ENCODE results near the gene BOK. TPM values are rescaled to one million over a fixed set of nuclear protein-coding genes. Genes with fewer than 3 reads are reported as not detected.

The BOK gene
- total RNA-seq, 1 donor from 2014 or later, result 3.8 TPM

- DNase-seq (no peak), ATAC-seq (ENCODE audit: poor library complexity) (no peak)
- intact Hi-C loops (cut with DNase I), result no loop called here
These were observed 22.5 kb upstream of the BOK start for GRCh38 chr2:241535871-241536655.

DNA sequence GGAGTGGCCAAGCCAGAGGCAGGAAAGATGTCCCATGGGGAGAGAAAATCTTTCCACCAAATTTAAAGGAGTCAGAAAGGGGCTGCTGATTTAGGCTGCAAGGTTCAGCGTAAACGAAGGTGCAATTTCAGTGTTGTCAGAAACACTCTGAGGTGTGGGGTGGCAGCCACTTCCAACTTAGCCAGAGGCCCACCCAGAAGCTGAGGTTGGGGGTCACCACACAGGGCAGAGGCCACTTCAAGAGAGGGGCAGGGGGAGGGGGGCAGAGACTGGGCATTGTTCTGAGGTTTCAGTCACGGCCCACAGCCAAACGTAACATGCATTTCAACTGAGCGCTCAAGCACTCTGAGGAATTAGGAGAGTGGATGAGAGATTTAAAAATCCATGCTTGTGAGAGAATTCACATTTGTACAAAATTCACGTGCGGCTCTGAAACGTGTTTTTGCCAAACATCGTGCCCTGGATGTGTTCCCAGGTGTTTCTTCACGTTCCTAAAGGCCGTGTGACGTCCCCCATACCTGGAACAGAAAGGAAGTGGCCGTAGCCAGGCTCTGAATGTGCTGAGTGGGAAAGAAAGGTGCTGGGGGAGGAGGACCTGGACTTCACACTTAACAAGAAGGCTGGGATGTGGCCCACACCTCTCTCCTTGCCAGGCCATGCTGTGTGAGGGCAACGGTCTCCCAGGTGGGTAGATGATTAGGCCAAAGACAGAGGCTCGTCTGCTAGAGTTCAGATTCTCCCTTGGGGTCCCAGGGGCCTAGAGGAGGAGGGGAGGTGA, 19.5 kb upstream of the BOK start:
- DNase-seq (peak; percentile 20), ATAC-seq (ENCODE audit: poor library complexity) (no peak)
- intact Hi-C loops (cut with DNase I), result no loop called here

DNA sequence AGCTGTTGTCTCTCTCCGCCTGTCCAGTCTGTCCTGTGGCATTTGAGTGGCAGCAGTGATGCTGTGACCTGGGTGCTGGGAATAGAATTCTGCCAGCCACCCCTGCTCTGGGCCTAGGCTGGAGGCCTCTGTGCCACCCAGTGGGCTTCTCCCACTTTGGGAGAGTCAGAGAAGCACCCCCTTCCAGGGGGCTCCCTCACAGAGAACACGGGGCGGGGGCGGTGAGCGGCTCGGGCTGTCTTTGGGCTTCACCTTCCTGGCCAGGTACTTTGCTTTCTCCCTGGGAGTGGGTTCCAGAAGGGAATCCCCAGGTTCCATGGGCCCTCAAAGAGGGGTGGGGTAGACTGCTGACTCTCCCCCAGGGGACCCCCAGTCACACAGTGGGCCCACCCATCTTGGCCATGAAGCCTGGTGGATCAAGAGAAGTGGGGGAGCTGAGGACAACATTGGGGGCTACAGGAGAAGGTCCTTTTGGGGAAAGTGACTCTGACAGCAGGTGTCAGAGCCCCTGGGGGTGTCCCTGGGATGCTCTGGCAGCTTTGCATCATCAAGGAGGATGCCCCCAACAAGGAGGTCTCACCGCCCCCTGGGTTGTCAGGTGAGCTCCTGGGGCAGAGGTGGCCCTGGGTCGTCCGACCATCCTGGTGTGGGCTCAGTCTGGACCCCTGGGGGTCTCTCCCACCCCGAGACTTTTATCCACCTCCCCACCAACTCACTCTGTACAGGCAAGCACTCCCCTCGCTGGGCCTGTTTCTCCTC, 18.8 kb upstream of the BOK start:
- intact Hi-C loops (cut with DNase I), result no loop called here
- ATAC-seq (ENCODE audit: poor library complexity) (no peak), DNase-seq (peak; percentile 31)

- DNase-seq (no peak), ATAC-seq (ENCODE audit: poor library complexity) (no peak)
- intact Hi-C loops (cut with DNase I), result no loop called here
These were observed 18.2 kb upstream of the BOK start for GRCh38 chr2:241540401-241540770.

- ATAC-seq (ENCODE audit: poor library complexity) (peak; percentile 76), DNase-seq (peak; percentile 55)
These were observed 17.6 kb upstream of the BOK start for GRCh38 chr2:241540771-241541561.

GRCh38 chr2:241541564-241542277, 16.8 kb upstream of the BOK start:
- DNase-seq (no peak), ATAC-seq (ENCODE audit: poor library complexity) (peak; percentile 32)
- intact Hi-C loops (cut with DNase I), result no loop called here

More at GRCh38 chr2:241540771-241541561, 17.6 kb upstream of the BOK start:
- intact Hi-C loops (cut with DNase I), result no loop called here

DNA sequence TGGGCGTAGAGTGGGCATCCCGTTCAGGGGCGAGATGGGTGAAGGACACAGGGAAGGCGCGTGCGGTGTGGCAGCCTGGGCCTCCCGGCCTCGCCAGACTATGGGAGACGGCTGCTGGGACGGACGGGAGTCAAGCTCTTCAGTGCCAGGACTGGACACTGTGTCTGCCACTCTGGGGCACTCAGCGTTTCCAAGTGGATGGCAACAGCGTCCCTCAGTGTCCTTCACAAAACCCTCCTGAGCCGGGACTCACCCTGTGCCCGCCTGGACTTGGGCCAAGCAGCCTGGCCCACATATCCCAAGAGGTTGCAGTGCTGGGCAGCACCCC, 16.3 kb upstream of the BOK start:
- intact Hi-C loops (cut with DNase I), result no loop called here
- DNase-seq (peak; percentile 60), ATAC-seq (ENCODE audit: poor library complexity) (peak; percentile 66)

DNA sequence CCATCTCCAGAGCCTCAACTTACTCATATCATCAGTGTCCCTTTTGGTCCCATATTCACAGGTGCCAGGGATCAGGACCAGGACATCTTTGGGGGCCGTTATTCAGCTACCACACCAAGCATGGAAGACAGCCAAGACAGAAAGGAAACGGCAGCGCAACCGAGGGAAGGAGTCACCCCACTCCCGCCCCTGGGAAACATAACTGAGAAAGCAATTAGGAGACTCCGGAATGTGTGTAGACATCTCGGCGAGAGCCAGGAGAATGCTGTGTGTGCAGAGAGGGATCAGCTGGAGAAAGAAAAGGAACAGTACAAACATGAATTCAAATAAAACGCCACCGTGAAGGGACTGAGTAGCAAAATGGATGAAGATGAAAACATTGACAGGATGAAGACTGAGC, 13.4 kb upstream of the BOK start:
- no peak for ATAC-seq (ENCODE audit: poor library complexity)
- DNase-seq, result no peak

GRCh38 chr2:241545523-241546473, 12.7 kb upstream of the BOK start:
- intact Hi-C loops (cut with DNase I), result no loop called here
- DNase-seq (no peak), ATAC-seq (ENCODE audit: poor library complexity) (no peak)

More for the DNA sequence above, 13.4 kb upstream of the BOK start:
- intact Hi-C loops (cut with DNase I), result no loop called here

- no peak for ATAC-seq (ENCODE audit: poor library complexity)
These were observed 11.6 kb upstream of the BOK start for GRCh38 chr2:241546771-241547498.

GRCh38 chr2:241547781-241548450, 10.6 kb upstream of the BOK start:
- no peak for DNase-seq
- intact Hi-C loops (cut with DNase I), result no loop called here
- ATAC-seq (ENCODE audit: poor library complexity), result no peak

More at GRCh38 chr2:241546771-241547498, 11.6 kb upstream of the BOK start:
- DNase-seq, result no peak
- intact Hi-C loops (cut with DNase I), result no loop called here

DNA sequence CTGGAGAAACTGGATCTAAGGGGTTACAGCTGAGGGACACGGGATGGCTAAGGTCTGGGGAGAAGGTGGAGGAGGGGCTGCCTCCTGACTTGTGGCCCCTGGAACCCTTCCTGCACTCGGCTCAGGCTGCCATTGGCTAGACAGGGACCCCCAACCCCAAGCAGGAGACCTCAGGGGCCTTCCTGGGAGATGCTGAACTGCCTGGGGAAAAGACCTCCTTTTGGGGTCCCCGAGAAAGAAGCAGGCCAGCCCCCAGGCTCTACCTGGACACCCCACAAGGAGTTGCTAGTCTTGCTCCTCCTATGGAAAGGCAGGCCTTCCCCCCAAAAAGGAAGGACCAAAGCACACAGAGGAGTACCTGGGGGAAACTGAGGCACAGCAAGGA, 10.1 kb upstream of the BOK start:
- intact Hi-C loops (cut with DNase I), result no loop called here
- DNase-seq, result no peak
- no peak for ATAC-seq (ENCODE audit: poor library complexity)

GRCh38 chr2:241550616-241551580, 7.6 kb upstream of the BOK start:
- no peak for DNase-seq
- intact Hi-C loops (cut with DNase I), result no loop called here
- ATAC-seq (ENCODE audit: poor library complexity), result no peak

DNA sequence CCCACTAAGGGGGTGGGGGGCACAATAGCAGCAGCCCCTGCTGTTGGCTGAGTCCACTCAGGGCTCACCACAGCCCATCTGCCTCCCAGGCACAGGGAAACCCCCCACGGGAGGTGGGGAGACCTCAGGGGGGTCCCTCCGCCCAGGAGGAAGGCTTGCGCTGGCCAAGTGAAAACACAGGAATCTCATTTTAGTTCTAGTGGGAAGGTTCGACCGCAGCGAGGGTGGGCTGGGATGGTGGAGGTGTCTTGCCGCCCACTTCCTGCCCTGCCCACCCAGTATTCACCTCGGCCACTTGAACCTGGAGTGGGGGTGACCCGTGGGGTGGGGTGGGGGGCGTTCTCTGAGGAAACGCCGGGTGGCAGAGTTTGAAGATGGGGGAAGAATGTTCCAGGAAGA, 6.9 kb upstream of the BOK start:
- DNase-seq (no peak), ATAC-seq (ENCODE audit: poor library complexity) (no peak)
- intact Hi-C loops (cut with DNase I), result no loop called here
